B cell (primary cell): ENCODE data around the gene POU2F2. TPM values are rescaled to one million over a fixed set of nuclear protein-coding genes. Genes with fewer than 3 reads are reported as not detected.
A peak's percentile ranks its signal among the peaks of the same experiment; 100 is the strongest.

Experiments
- ATAC-seq: fragments of 200-7000 bp; cut with Tn5 transposase; one replicate; pipeline ENCODE4 v1.10.0; 2021; ENCODE audit warnings: low read depth, mild to moderate bottlenecking, moderate number of reproducible peaks, moderate library complexity
- CTCF ChIA-PET: fragments of 350-600 bp; sonication (Branson Sonifier 250); formaldehyde crosslinking; loops from one replicate; lab custom pipeline; 2021; ENCODE audit warnings: antibody characterized with exemption, inconsistent platforms; lab: Charles Lee
- POLR2A ChIA-PET: fragments of 350-600 bp; sonication (Branson Sonifier 250); formaldehyde crosslinking; loops from one replicate; lab custom pipeline; 2021; ENCODE audit warnings: antibody characterized with exemption; lab: Charles Lee
- DNase-seq: peaks from one replicate; pipeline ENCODE4 v3.0.0; 2013
- H2AFZ ChIP-seq: 2 replicates; pipeline ENCODE4 v1.6.1; 2012; ENCODE audit warnings: mild to moderate bottlenecking, low read depth, low read length; ENCODE audit not compliant: insufficient read depth, poor library complexity, severe bottlenecking
- H3K27ac ChIP-seq, 2 donors: 1 replicate in 1 of 2; 2 replicates in 1 of 2; pipeline ENCODE4 v1.5.1; 2012 to 2013; ENCODE audit warnings: low read length in 2 of 2, mild to moderate bottlenecking in 2 of 2, moderate library complexity in 1 of 2
- H3K27me3 ChIP-seq, 4 experiments: fragments of 200-600 bp in 1 of 4; sonication (generic) in 1 of 4; replicated peaks in 1 of 4; 1 replicate in 2 of 4; 2 replicates in 2 of 4; pipeline versions ENCODE4 v1.6.1 to v1.7.0; 2013 to 2016; ENCODE audit warnings: low read length in 3 of 4, mild to moderate bottlenecking in 2 of 4, mixed read lengths in 1 of 4, moderate library complexity in 1 of 4; ENCODE audit not compliant: insufficient read depth in 4 of 4, control insufficient read depth in 3 of 4; ENCODE audit errors: control extremely low read depth in 1 of 4
- H3K36me3 ChIP-seq, 2 experiments: replicated peaks in 1 of 2; 1 replicate in 1 of 2; 2 replicates in 1 of 2; pipeline versions ENCODE4 v1.6.1 to v1.7.1; 2013; ENCODE audit warnings: low read length in 1 of 2; ENCODE audit not compliant: insufficient read depth in 2 of 2, control insufficient read depth in 1 of 2; ENCODE audit errors: control extremely low read depth in 1 of 2, extremely low read depth in 1 of 2
- H3K4me1 ChIP-seq, 2 donors: fragments of 200-600 bp in 1 of 2; sonication (generic) in 1 of 2; 1 replicate in 1 of 2; 2 replicates in 1 of 2; pipeline versions ENCODE4 v1.5.1 to v1.6.1; 2013 to 2017; ENCODE audit warnings: low read length in 2 of 2; ENCODE audit not compliant: control insufficient read depth in 2 of 2, insufficient read depth in 2 of 2
- H3K4me2 ChIP-seq: replicated peaks from 2 replicates; pipeline ENCODE3; 2012; ENCODE audit warnings: mild to moderate bottlenecking, low read depth, low read length; ENCODE audit not compliant: poor library complexity, severe bottlenecking
- H3K4me3 ChIP-seq, 5 experiments: fragments of 200-600 bp in 1 of 5; sonication (generic) in 1 of 5; 1 replicate in 3 of 5; 2 replicates in 2 of 5; pipeline versions ENCODE4 v1.5.1 to v1.7.0; 2011 to 2016; ENCODE audit warnings: low read length in 4 of 5, mild to moderate bottlenecking in 4 of 5, low read depth in 2 of 5, control low read depth in 1 of 5, moderate library complexity in 1 of 5; ENCODE audit not compliant: insufficient read depth in 1 of 5; ENCODE audit errors: control extremely low read depth in 1 of 5, extremely low read depth in 1 of 5
- H3K79me2 ChIP-seq: fragments of 200-600 bp; sonication (generic); one replicate; pipeline ENCODE4 v1.6.0; 2016; ENCODE audit warnings: low read length; ENCODE audit not compliant: control insufficient read depth, insufficient read depth
- H3K9ac ChIP-seq: fragments of 200-600 bp; sonication (generic); 2 replicates; pipeline ENCODE4 v1.6.1; 2017; ENCODE audit warnings: mild to moderate bottlenecking, low read length, moderate library complexity
- H3K9me3 ChIP-seq, 3 donors: one replicate each; pipeline versions ENCODE4 v1.6.1 to v1.7.1; 2013; ENCODE audit warnings: low read length in 2 of 3; ENCODE audit not compliant: control insufficient read depth in 2 of 3, insufficient read depth in 1 of 3; ENCODE audit errors: control extremely low read depth in 1 of 3
- H4K20me1 ChIP-seq: 2 replicates; pipeline ENCODE4 v1.6.0; 2012; ENCODE audit warnings: mild to moderate bottlenecking, low read length; ENCODE audit not compliant: insufficient read depth, control insufficient read depth, poor library complexity, severe bottlenecking
- H3K27ac Mint-ChIP-seq: one replicate; pipeline ENCODE4 v1.8.0; 2021; ENCODE audit warnings: mixed read lengths
- H3K27me3 Mint-ChIP-seq: one replicate; pipeline ENCODE4 v1.8.0; 2021; ENCODE audit warnings: mixed read lengths
- H3K4me1 Mint-ChIP-seq: one replicate; pipeline ENCODE4 v1.8.0; 2021; ENCODE audit warnings: mixed read lengths
- H3K4me3 Mint-ChIP-seq: one replicate; pipeline ENCODE4 v1.8.0; 2021; ENCODE audit warnings: mixed read lengths
- H3K9me3 Mint-ChIP-seq: one replicate; pipeline ENCODE4 v1.8.0; 2022; ENCODE audit warnings: mixed read lengths; ENCODE audit not compliant: insufficient read depth
- EZH2 ChIP-seq: IDR thresholded peaks from 2 replicates; pipeline ENCODE4 v1.6.1; 2012; ENCODE audit warnings: borderline replicate concordance, low read depth, mild to moderate bottlenecking, moderate library complexity, low read length; ENCODE audit not compliant: insufficient read depth, poor library complexity, severe bottlenecking
- WGBS: methylation state at CpG from one replicate; pipeline ENCODE4 v1.1.5; 2013; ENCODE audit warnings: missing lambda C conversion rate; ENCODE audit not compliant: insufficient coverage; 5-methylcytosine and 5-hydroxymethylcytosine counted together
- intact Hi-C: fragments of 100-400 bp; cut with micrococcal nuclease; formaldehyde crosslinking; loops from one replicate; pipeline ENCODE4 v1.10.0; 2022
- polyA plus RNA-seq: library from polyadenylated mRNA; depleted of rRNA; stranded (reverse); fragments of >200 nt; gene quantifications from 2 replicates; pipeline ENCODE4 v1.2.3, GENCODE V29; 2012
- total RNA-seq, 2 donors: library from RNA; stranded (reverse); fragments of 120-200 nt in 1 of 2; gene quantifications; 1 replicate in 1 of 2; 2 replicates in 1 of 2; pipeline versions ENCODE4 v1.2.3 to v1.2.4, GENCODE V29; 2013 to 2022
- TF ChIP-seq, protein P1 (sequence below): fragments of 200-600 bp; IDR thresholded peaks from one replicate; pipeline ENCODE4 v1.8.0; 2022; ENCODE audit warnings: antibody characterized with exemption, mild to moderate bottlenecking

The POU2F2 gene
- total and polyA plus RNA-seq, 2 donors (not counting 1 experiment from before 2014, with no cell fraction given): 152 to 170 TPM

DNA sequence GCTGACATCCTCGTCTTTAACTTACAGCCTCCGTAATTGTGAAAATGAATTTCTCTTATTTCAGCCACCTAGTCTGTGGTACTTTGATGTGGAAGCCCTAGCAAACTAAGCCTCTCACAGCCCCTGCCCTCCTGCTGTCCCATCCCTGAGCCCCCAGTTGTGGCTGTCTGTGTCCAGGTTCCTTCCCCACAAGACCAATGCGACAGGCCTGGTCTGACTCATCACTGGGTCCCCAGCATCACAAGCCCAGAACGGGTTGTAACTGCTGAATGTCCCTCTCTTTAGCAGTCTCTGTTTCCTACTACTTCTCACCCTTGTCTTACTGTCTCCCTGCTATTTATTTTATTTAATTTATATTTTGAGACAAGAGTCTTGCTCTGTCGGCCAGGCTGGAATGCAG is 5.7 kb downstream of the POU2F2 start:
- Histone ChIP-seq H2AFZ (no peak overlapping the region), H3K4me1 (peaks cover 77 to 96% of the 10 kb centered on the region in 2 donors), H3K9ac (no peak overlapping the region), H3K4me2 (peak overlapping the region; percentile 90), H3K36me3 (peaks cover 0 to 50% of the 10 kb centered on the region in 2 experiments), H3K79me2 (peaks cover 98% of the 10 kb centered on the region), H3K4me3 (peak overlapping the region in 1 of 5 experiments; percentile 29), H3K9me3 (no peaks in the 10 kb centered on the region), H3K27me3 (no peaks in the 10 kb centered on the region), H4K20me1 (peaks cover 27% of the 10 kb centered on the region), H3K27ac (peak overlapping the region; percentile 43 to 96)
- DNase-seq (no peak), ATAC-seq (no peak)
- H3K27me3 Mint-ChIP-seq: no peaks in the 10 kb centered on the region
- CTCF ChIA-PET: interaction anchor here (1.6 to 3.9 kb wide), 3 partner anchors 12 to 153 kb away, joined by 6 to 65 read pairs (median 63); no protein-coding TSS in a partner anchor
- H3K4me1 Mint-ChIP-seq: peaks cover 89% of the 10 kb centered on the region
- POLR2A ChIA-PET: interaction anchor here (0.6 to 3.6 kb wide), 2 partner anchors 11 to 277 kb away, joined by 4 to 77 read pairs; no protein-coding TSS in a partner anchor
- H3K27ac Mint-ChIP-seq: peak overlapping the region; percentile 93
- H3K9me3 Mint-ChIP-seq: no peaks in the 10 kb centered on the region
- WGBS: 55% methylated on average over 3 of the region's 5 CpGs
- H3K4me3 Mint-ChIP-seq: peak overlapping the region; percentile 75
- TF ChIP-seq EZH2: no peak
- TF ChIP-seq, protein P1, sequence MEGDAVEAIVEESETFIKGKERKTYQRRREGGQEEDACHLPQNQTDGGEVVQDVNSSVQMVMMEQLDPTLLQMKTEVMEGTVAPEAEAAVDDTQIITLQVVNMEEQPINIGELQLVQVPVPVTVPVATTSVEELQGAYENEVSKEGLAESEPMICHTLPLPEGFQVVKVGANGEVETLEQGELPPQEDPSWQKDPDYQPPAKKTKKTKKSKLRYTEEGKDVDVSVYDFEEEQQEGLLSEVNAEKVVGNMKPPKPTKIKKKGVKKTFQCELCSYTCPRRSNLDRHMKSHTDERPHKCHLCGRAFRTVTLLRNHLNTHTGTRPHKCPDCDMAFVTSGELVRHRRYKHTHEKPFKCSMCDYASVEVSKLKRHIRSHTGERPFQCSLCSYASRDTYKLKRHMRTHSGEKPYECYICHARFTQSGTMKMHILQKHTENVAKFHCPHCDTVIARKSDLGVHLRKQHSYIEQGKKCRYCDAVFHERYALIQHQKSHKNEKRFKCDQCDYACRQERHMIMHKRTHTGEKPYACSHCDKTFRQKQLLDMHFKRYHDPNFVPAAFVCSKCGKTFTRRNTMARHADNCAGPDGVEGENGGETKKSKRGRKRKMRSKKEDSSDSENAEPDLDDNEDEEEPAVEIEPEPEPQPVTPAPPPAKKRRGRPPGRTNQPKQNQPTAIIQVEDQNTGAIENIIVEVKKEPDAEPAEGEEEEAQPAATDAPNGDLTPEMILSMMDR: no peak
- intact Hi-C loops: loop anchor here (5.0 kb wide), 1 partner anchor 296 kb away; no protein-coding TSS in a partner anchor

DNA sequence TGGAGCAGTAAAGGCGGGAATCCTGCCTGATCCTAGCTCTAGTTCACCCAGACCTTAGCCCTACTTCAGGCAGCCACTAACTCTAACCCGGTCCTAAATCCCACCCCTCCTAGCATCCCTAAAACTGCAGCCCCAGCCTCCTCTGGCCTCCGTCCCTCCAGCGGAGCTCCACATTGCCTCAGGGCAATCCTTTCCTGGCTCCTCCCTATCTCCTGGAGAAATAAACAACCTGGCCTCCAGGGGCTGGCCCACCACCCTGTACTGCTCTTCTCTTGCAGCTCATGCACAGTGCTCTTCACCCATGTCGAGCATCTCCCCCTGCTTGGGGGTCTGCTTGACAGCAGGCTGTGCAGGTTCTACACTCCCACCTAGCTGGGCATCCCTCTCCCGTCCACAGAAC is 6.7 kb downstream of the POU2F2 start:
- intact Hi-C loops: loop anchor here (5.0 kb wide), 1 partner anchor 297 kb away; no protein-coding TSS in a partner anchor
- H2AFZ ChIP-seq: no peak overlapping the region
- peak overlapping the region; percentile 30 to 96 for H3K27ac ChIP-seq
- H3K27ac Mint-ChIP-seq: peak overlapping the region; percentile 93
- WGBS: 97% methylated on average over 5 of the region's 6 CpGs
- H3K9ac ChIP-seq: peak overlapping the region; percentile 10
- H3K79me2 ChIP-seq: peaks cover 88% of the 10 kb centered on the region
- H3K27me3 Mint-ChIP-seq: no peaks in the 10 kb centered on the region
- ATAC-seq (no peak), DNase-seq (no peak)
- no peak overlapping the region for H3K4me3 ChIP-seq
- ChIA-PET POLR2A (interaction anchor here (0.7 to 3.7 kb wide), 3 partner anchors 10 to 80 kb away, joined by 3 to 36 read pairs (median 5); no protein-coding TSS in a partner anchor), CTCF (interaction anchor here (1.4 to 19.4 kb wide), 4 partner anchors 11 to 118 kb away, joined by 4 to 419 read pairs (median 90); partner anchors contain the start of gene POU2F2)
- H3K9me3 ChIP-seq: no peaks in the 10 kb centered on the region
- peaks cover 27% of the 10 kb centered on the region for H4K20me1 ChIP-seq
- peaks cover 87 to 100% of the 10 kb centered on the region in 2 donors for H3K4me1 ChIP-seq
- peak overlapping the region; percentile 43 for H3K4me3 Mint-ChIP-seq
- H3K27me3 ChIP-seq: no peaks in the 10 kb centered on the region
- H3K4me2 ChIP-seq: peak overlapping the region; percentile 90
- H3K4me1 Mint-ChIP-seq: peaks cover 92% of the 10 kb centered on the region
- H3K36me3 ChIP-seq: peaks cover 0 to 59% of the 10 kb centered on the region in 2 experiments
- TF ChIP-seq EZH2: no peak
- TF ChIP-seq, protein P1: no peak
- no peaks in the 10 kb centered on the region for H3K9me3 Mint-ChIP-seq
